GM12891 (cell line): ENCODE data around the gene TFRC.
"Not testable (repeated sequence)": the region's sequence is repeated elsewhere in the genome, so short reads cannot be mapped to it uniquely, and the experiment has no call there.

Experiments used
- POLR2A ChIP-seq: IDR thresholded peaks from 2 replicates; pipeline ENCODE4 v1.6.1; 2011; ENCODE audit warnings: low read depth, low read length, control low read depth
- POLR2AphosphoS5 ChIP-seq: IDR thresholded peaks from 2 replicates; pipeline ENCODE4 v1.6.1; 2011; ENCODE audit warnings: low read depth, low read length, control low read depth
- SPI1 ChIP-seq: IDR thresholded peaks from 2 replicates; pipeline ENCODE4 v1.6.1; 2011; ENCODE audit warnings: low read depth, low read length, control low read depth
- TAF1 ChIP-seq: IDR thresholded peaks from 2 replicates; pipeline ENCODE4 v1.6.1; 2011; ENCODE audit warnings: low read depth, low read length, control low read depth

DNA sequence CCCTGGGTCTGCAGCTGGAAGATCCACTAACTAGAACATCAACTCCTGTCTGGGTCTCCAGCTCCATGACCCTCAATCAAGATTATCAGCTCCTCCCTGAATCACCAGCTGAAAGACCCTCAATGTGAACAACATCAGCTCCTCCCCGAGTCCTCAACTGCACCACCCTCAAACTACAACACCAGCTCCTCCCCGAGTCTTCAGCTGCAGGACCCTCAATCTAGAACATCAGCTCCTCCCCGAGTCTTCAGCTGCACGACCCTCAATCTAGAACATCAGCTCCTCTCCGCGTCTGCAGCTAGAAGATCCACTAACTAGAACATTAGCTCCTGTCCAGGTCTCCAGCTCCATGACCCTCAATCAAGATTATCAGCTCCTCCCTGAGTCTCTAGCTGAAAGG, 79.2 kb downstream of the TFRC start:
- not testable (repeated sequence) for TF ChIP-seq POLR2A, POLR2AphosphoS5, SPI1, TAF1
